OCI-LY7 (cell line): ENCODE data around the gene TMEM184A. TPM values are rescaled to one million over a fixed set of nuclear protein-coding genes. Genes with fewer than 3 reads are reported as not detected.

Source experiments
- BruUV-seq: library from RNA; stranded (reverse); fragments of 400-500 nt; replicated peaks from 2 replicates; lab custom pipeline; 2021; lab: Mats Ljungman, UMichigan
- CTCF ChIA-PET: fragments of 300-600 bp; sonication (Branson Sonifier 250); formaldehyde crosslinking; loops from one replicate; lab custom pipeline; 2022; ENCODE audit warnings: antibody characterized with exemption; ENCODE audit not compliant: unreplicated experiment; lab: Charles Lee
- POLR2A ChIA-PET: fragments of 300-600 bp; sonication (Branson Sonifier 250); formaldehyde crosslinking; loops from one replicate; lab custom pipeline; 2022; ENCODE audit warnings: antibody characterized with exemption; lab: Charles Lee
- DNase-seq: peaks from one replicate; pipeline ENCODE4 v3.0.0-alpha.2; 2015; ENCODE audit warnings: low spot score
- H2AFZ ChIP-seq: fragments of 200-600 bp; sonication (generic), shearing (Covaris generic); 2 replicates; pipeline ENCODE4 v1.6.1; 2014; ENCODE audit warnings: mild to moderate bottlenecking, antibody characterized with exemption, low read length, moderate library complexity
- H3K27ac ChIP-seq: fragments of 200-600 bp; sonication (generic); 2 replicates; pipeline ENCODE4 v1.5.1; 2014; ENCODE audit warnings: mixed run types, low read depth, mild to moderate bottlenecking, moderate library complexity, low read length, inconsistent platforms; ENCODE audit not compliant: poor library complexity, severe bottlenecking
- H3K36me3 ChIP-seq: fragments of 200-600 bp; sonication (generic); 2 replicates; pipeline ENCODE4 v1.6.1; 2014; ENCODE audit warnings: mild to moderate bottlenecking, antibody characterized with exemption, low read length, moderate library complexity, mixed read lengths; ENCODE audit not compliant: insufficient read depth
- H3K4me1 ChIP-seq: fragments of 200-600 bp; sonication (generic); 2 replicates; pipeline ENCODE4 v1.5.1; 2014; ENCODE audit warnings: mild to moderate bottlenecking, low read length; ENCODE audit not compliant: insufficient read depth, poor library complexity, severe bottlenecking
- H3K4me2 ChIP-seq: fragments of 200-600 bp; sonication (generic); 2 replicates; pipeline ENCODE4 v1.6.1; 2014; ENCODE audit warnings: mild to moderate bottlenecking, low read length
- H3K4me3 ChIP-seq: fragments of 200-600 bp; sonication (generic); 2 replicates; pipeline ENCODE4 v1.5.1; 2014; ENCODE audit warnings: mild to moderate bottlenecking, low read depth, low read length; ENCODE audit not compliant: poor library complexity, severe bottlenecking
- H3K79me2 ChIP-seq: fragments of 200-600 bp; sonication (generic); 2 replicates; pipeline ENCODE4 v1.6.1; 2016; ENCODE audit warnings: low read depth, mild to moderate bottlenecking, low read length, moderate library complexity, mixed read lengths; ENCODE audit not compliant: insufficient read depth
- H3K9me2 ChIP-seq: fragments of 200-600 bp; sonication (generic); 2 replicates; pipeline ENCODE4 v1.6.1; 2016; ENCODE audit warnings: mild to moderate bottlenecking, low read length, mixed read lengths; ENCODE audit not compliant: insufficient read depth
- H3K9me3 ChIP-seq: fragments of 200-600 bp; sonication (generic); 2 replicates; pipeline ENCODE4 v1.6.1; 2014; ENCODE audit warnings: mild to moderate bottlenecking, mixed run types, low read length, mixed read lengths
- H4K20me1 ChIP-seq: fragments of 200-600 bp; sonication (generic); 2 replicates; pipeline ENCODE4 v1.6.1; 2014; ENCODE audit warnings: mild to moderate bottlenecking, antibody characterized with exemption, low read length, moderate library complexity, mixed read lengths; ENCODE audit not compliant: insufficient read depth
- EZH2phosphoT487 ChIP-seq: fragments of 200-600 bp; sonication (generic); IDR thresholded peaks from 2 replicates; pipeline ENCODE4 v1.6.1; 2018; ENCODE audit warnings: low read depth, borderline replicate concordance, mild to moderate bottlenecking, mixed run types, antibody characterized with exemption, low read length, moderate library complexity, mixed read lengths
- intact Hi-C: fragments of 100-400 bp; cut with micrococcal nuclease; formaldehyde crosslinking; loops from one replicate; pipeline ENCODE4 v1.10.0; 2022; ENCODE audit not compliant: unreplicated experiment
- total RNA-seq, 2 experiments: library from RNA; depleted of rRNA in 1 of 2; stranded (reverse); fragments of >200 nt in 1 of 2; shearing (Covaris generic) in 1 of 2; gene quantifications; 2 replicates each; pipeline ENCODE4 v1.2.3, GENCODE V29; 2014 to 2022
- TF ChIP-seq, protein P1 (sequence below): fragments of 200-600 bp; sonication (generic); conservative IDR thresholded peaks from 2 replicates; pipeline ENCODE4 v1.5.1; 2014; ENCODE audit warnings: mild to moderate bottlenecking, antibody characterized with exemption, low read length, moderate library complexity, mixed read lengths

The TMEM184A gene
- total RNA-seq, 2 experiments from 2014 or later, result 0.19 TPM; not detected in 1

DNA sequence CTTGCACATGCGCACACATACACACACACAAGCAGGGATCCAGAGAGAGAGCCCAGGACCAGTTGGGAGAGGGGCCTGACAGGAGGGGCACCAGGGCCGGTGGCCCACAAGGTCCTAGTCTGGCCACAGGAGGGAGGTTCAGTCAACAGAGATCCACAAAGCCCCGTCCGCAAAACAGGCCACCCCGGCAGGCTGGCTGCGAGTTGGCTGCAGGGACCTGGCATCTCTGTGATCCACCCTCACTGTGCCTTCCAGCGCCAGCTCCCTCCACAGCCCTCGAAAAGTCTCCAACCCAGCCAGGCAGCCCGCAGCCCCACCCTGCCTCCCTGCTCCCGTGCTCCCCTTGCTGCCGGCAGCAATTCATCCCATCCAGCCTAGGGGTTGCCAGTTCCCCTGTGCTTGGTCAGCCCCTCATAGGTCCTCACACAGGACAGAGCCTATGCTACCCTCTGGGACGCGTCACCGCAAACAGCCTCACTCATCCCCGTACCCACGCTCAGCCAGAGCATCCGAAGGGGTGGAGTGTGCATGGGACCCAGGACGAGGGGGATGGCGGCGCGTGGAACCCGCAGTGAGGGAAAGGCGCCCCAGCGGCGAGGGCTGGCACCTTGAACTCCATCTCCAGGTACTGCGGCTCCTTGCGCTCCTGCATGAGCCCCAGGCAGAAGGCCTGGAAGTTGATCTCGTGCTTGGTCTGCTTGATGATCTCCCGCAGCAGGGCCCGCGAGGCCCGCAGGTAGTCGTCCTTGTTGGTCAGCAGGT, 59.3 kb downstream of the TMEM184A start:
- POLR2A ChIA-PET, result no interaction called here
- CTCF ChIA-PET, result no interaction called here
- Histone ChIP-seq H2AFZ (no peak overlapping the region), H3K4me3 (no peak overlapping the region), H3K4me2 (no peak overlapping the region), H3K4me1 (no peaks in the 10 kb centered on the region), H4K20me1 (no peaks in the 10 kb centered on the region), H3K79me2 (no peaks in the 10 kb centered on the region; the same call in 1 of the 2 replicates), H3K9me3 (no peaks in the 10 kb centered on the region), H3K27ac (no peak overlapping the region), H3K36me3 (peaks cover 82% of the 10 kb centered on the region), H3K9me2 (no peaks in the 10 kb centered on the region)
- no peak for TF ChIP-seq EZH2phosphoT487
- TF ChIP-seq, protein P1, sequence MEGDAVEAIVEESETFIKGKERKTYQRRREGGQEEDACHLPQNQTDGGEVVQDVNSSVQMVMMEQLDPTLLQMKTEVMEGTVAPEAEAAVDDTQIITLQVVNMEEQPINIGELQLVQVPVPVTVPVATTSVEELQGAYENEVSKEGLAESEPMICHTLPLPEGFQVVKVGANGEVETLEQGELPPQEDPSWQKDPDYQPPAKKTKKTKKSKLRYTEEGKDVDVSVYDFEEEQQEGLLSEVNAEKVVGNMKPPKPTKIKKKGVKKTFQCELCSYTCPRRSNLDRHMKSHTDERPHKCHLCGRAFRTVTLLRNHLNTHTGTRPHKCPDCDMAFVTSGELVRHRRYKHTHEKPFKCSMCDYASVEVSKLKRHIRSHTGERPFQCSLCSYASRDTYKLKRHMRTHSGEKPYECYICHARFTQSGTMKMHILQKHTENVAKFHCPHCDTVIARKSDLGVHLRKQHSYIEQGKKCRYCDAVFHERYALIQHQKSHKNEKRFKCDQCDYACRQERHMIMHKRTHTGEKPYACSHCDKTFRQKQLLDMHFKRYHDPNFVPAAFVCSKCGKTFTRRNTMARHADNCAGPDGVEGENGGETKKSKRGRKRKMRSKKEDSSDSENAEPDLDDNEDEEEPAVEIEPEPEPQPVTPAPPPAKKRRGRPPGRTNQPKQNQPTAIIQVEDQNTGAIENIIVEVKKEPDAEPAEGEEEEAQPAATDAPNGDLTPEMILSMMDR, result no peak
- no TSS peak for BruUV-seq
- intact Hi-C loops, result no loop called here
- DNase-seq, result no peak

DNA sequence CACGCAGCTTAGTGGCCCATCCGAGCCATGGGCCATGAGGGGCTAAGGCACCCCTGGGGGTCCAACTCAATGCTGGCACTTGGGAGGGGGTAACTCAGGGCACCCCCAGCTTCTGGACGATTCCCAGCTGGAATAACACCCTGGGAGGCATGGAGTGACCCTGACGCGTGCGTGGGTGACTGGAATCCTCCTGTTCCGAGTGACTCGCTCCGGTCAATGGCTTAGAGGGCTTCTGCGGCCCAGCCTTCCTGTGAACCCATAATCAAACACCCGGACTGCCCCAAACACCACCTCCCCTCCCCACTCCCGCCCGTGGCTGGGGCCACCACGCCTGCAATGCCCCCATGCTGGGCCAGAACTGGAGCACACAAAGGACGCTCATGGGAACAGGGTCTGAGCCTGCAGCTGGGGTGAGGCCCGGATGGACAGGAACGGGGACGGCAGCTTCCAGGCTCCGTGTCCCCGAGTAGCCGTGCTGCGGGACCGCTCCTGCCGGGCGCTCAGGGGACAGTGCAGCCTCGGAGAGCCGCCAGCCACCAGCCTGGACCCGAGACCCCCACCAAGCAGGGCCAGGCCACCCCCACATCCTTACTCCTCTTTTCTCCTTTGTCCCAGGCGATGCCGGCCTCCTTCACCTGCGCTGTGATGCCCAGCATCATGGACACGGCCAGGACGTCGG, 60.3 kb downstream of the TMEM184A start:
- CTCF ChIA-PET, result no interaction called here
- no peaks in the 10 kb centered on the region for H3K9me3 ChIP-seq
- no peaks in the 10 kb centered on the region for H3K4me1 ChIP-seq
- no peak overlapping the region for H2AFZ ChIP-seq
- POLR2A ChIA-PET, result no interaction called here
- no peaks in the 10 kb centered on the region for H4K20me1 ChIP-seq
- no peaks in the 10 kb centered on the region for H3K9me2 ChIP-seq
- BruUV-seq, result no TSS peak
- H3K27ac ChIP-seq, result no peak overlapping the region
- no peak overlapping the region for H3K4me3 ChIP-seq
- no peak overlapping the region for H3K4me2 ChIP-seq
- intact Hi-C loops, result no loop called here
- DNase-seq, result no peak
- H3K79me2 ChIP-seq, result no peaks in the 10 kb centered on the region
- TF ChIP-seq, protein P1, result no peak
- TF ChIP-seq EZH2phosphoT487, result no peak
- peaks cover 82% of the 10 kb centered on the region for H3K36me3 ChIP-seq
